Body of pancreas (tissue), 4 donors: ENCODE results near the gene LARP4B.

Source experiments
- POLR2A ChIP-seq, 3 donors: fragments of 450-650 bp; IDR thresholded peaks; one replicate each; pipeline ENCODE4 v1.6.1; 2016; ENCODE audit warnings: antibody characterized with exemption in 3 of 3, mild to moderate bottlenecking in 2 of 3
- TF ChIP-seq, protein P1 (sequence below), 7 experiments: fragments of 450-650 bp in 4 of 7; fragments of 200-600 bp in 3 of 7; sonication (generic) in 3 of 7; IDR thresholded peaks; one replicate each; pipeline ENCODE4 v1.5.1; 2016 to 2019; ENCODE audit warnings: antibody characterized with exemption in 7 of 7

DNA sequence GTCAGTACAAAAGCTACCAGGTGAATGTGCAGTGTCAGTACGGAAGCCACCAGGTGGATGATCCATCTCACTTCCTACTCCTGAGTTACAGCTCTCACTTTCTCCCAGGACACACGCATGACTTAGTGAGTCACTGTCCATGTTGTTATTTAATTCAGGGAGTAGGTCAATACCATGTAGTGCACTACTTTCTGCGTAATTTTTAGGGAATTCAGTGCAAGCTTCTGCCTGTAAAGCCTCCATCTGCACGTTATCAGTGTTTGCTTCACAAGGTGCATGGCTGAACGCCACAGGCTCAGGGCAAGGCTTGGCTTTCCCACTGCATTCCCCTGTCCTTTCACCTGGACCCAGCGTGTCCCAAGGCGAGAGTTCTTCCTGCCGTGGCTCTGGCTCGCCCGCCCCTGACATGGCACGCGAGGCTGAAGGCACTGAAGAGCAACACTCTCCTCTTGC lies 59.5 kb downstream of the LARP4B start:
- TF ChIP-seq, protein P1, sequence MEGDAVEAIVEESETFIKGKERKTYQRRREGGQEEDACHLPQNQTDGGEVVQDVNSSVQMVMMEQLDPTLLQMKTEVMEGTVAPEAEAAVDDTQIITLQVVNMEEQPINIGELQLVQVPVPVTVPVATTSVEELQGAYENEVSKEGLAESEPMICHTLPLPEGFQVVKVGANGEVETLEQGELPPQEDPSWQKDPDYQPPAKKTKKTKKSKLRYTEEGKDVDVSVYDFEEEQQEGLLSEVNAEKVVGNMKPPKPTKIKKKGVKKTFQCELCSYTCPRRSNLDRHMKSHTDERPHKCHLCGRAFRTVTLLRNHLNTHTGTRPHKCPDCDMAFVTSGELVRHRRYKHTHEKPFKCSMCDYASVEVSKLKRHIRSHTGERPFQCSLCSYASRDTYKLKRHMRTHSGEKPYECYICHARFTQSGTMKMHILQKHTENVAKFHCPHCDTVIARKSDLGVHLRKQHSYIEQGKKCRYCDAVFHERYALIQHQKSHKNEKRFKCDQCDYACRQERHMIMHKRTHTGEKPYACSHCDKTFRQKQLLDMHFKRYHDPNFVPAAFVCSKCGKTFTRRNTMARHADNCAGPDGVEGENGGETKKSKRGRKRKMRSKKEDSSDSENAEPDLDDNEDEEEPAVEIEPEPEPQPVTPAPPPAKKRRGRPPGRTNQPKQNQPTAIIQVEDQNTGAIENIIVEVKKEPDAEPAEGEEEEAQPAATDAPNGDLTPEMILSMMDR (IDR thresholded peaks at IDR 0.05) = no peak
- TF ChIP-seq POLR2A (IDR thresholded peaks at IDR 0.05) = no peak
